HepG2 (cell line): ENCODE measurements around the gene RPL36AL. TPM values are rescaled to one million over a fixed set of nuclear protein-coding genes. Genes with fewer than 3 reads are reported as not detected.

Experiments
- ARNT2 ChIP-seq: sonication (generic); formaldehyde crosslinking; IDR thresholded peaks from 2 replicates; pipeline ENCODE4 v1.8.0; 2022; ENCODE audit warnings: mild to moderate bottlenecking, low read depth, missing genetic modification reagents, moderate library complexity
- ATF7 ChIP-seq, 2 experiments: fragments of 450-650 bp in 1 of 2; sonication (generic) in 1 of 2; formaldehyde crosslinking in 1 of 2; IDR thresholded peaks; 2 replicates each; pipeline versions ENCODE4 v1.4.0 to v1.6.1; 2016 to 2020; ENCODE audit warnings: antibody characterized with exemption in 1 of 2, mild to moderate bottlenecking in 1 of 2, missing genetic modification reagents in 1 of 2
- ETV5 ChIP-seq: IDR thresholded peaks from 2 replicates; pipeline ENCODE4 v1.6.1; 2018; ENCODE audit warnings: missing biosample characterization, missing genetic modification reagents, inconsistent platforms, borderline replicate concordance
- FOXO4 ChIP-seq: sonication (generic); formaldehyde crosslinking; conservative IDR thresholded peaks from 2 replicates; pipeline ENCODE4 v1.8.1; 2023; ENCODE audit warnings: missing genetic modification reagents
- JUNB ChIP-seq: sonication (generic); formaldehyde crosslinking; IDR thresholded peaks from 2 replicates; pipeline ENCODE4 v1.8.0; 2022; ENCODE audit warnings: missing genetic modification reagents, mild to moderate bottlenecking, borderline replicate concordance
- MED13 ChIP-seq: sonication (generic); formaldehyde crosslinking; IDR thresholded peaks from 2 replicates; pipeline ENCODE4 v1.5.0; 2020; ENCODE audit warnings: missing genetic modification reagents
- NCOR1 ChIP-seq: fragments of 200-600 bp; sonication (generic); IDR thresholded peaks from 2 replicates; pipeline ENCODE4 v1.7.0; 2017; ENCODE audit warnings: antibody characterized with exemption, low read length, borderline replicate concordance
- NR2C2 ChIP-seq: sonication (generic); formaldehyde crosslinking; IDR thresholded peaks from 2 replicates; pipeline ENCODE4 v1.4.0; 2020; ENCODE audit warnings: missing genetic modification reagents, mild to moderate bottlenecking, moderate library complexity, borderline replicate concordance
- PAX8 ChIP-seq: sonication (generic); formaldehyde crosslinking; IDR thresholded peaks from 2 replicates; pipeline ENCODE4 v1.8.0; 2022; ENCODE audit warnings: mild to moderate bottlenecking, missing genetic modification reagents, borderline replicate concordance
- PHF8 ChIP-seq: sonication (generic); formaldehyde crosslinking; IDR thresholded peaks from 2 replicates; pipeline ENCODE4 v1.5.0; 2020; ENCODE audit warnings: missing genetic modification reagents
- PLRG1 ChIP-seq: fragments of 450-650 bp; conservative IDR thresholded peaks from 2 replicates; pipeline ENCODE4 v1.6.1; 2016
- PRMT3 ChIP-seq: sonication (generic); formaldehyde crosslinking; IDR thresholded peaks from 2 replicates; pipeline ENCODE4 v1.8.1; 2022; ENCODE audit warnings: low read depth, mild to moderate bottlenecking, moderate library complexity, missing genetic modification reagents, borderline replicate concordance
- RNF219 ChIP-seq: sonication (generic); formaldehyde crosslinking; IDR thresholded peaks from 2 replicates; pipeline ENCODE4 v1.5.0; 2020; ENCODE audit warnings: mild to moderate bottlenecking, missing genetic modification reagents
- STAG1 ChIP-seq: sonication (generic); formaldehyde crosslinking; IDR thresholded peaks from 2 replicates; pipeline ENCODE4 v1.4.0; 2020; ENCODE audit warnings: missing genetic modification reagents
- ZFP62 ChIP-seq: sonication (generic); formaldehyde crosslinking; IDR thresholded peaks from 2 replicates; pipeline ENCODE4 v1.4.0; 2020; ENCODE audit warnings: missing genetic modification reagents
- ZNF121 ChIP-seq: sonication (generic); formaldehyde crosslinking; IDR thresholded peaks from 2 replicates; pipeline ENCODE4 v1.5.0; 2020; ENCODE audit warnings: mild to moderate bottlenecking, missing genetic modification reagents
- ZNF224 ChIP-seq: sonication (generic); formaldehyde crosslinking; IDR thresholded peaks from 2 replicates; pipeline ENCODE4 v1.5.0; 2020; ENCODE audit warnings: mild to moderate bottlenecking, missing genetic modification reagents
- ZNF235 ChIP-seq: sonication (generic); formaldehyde crosslinking; IDR thresholded peaks from 2 replicates; pipeline ENCODE4 v1.8.1; 2023; ENCODE audit warnings: mild to moderate bottlenecking, missing genetic modification reagents, borderline replicate concordance
- ZNF24 ChIP-seq: fragments of 450-650 bp; IDR thresholded peaks from 2 replicates; pipeline ENCODE4 v1.6.1; 2017; ENCODE audit warnings: antibody characterized with exemption, mild to moderate bottlenecking
- ZNF280D ChIP-seq: sonication (generic); formaldehyde crosslinking; IDR thresholded peaks from 2 replicates; pipeline ENCODE4 v1.5.1; 2020; ENCODE audit warnings: mild to moderate bottlenecking, missing genetic modification reagents
- ZNF530 ChIP-seq: sonication (generic); formaldehyde crosslinking; IDR thresholded peaks from 2 replicates; pipeline ENCODE4 v1.5.0; 2020; ENCODE audit warnings: low read depth, mild to moderate bottlenecking, missing genetic modification reagents
- ZNF775 ChIP-seq: sonication (generic); formaldehyde crosslinking; IDR thresholded peaks from 2 replicates; pipeline ENCODE4 v1.4.0; 2020; ENCODE audit warnings: missing genetic modification reagents, mild to moderate bottlenecking, moderate library complexity, borderline replicate concordance
- ZSCAN21 ChIP-seq: sonication (generic); formaldehyde crosslinking; IDR thresholded peaks from 2 replicates; pipeline ENCODE4 v1.8.0; 2022; ENCODE audit warnings: mild to moderate bottlenecking, missing genetic modification reagents, moderate library complexity, borderline replicate concordance
- polyA plus RNA-seq, 8 experiments: library from polyadenylated mRNA; depleted of rRNA in 3 of 8; stranded (reverse) in 7 of 8; unstranded in 1 of 8; fragments of >200 nt; fragmentation: Illumina TruSeq in 4 of 8; extraction: Trizol in 4 of 8; gene quantifications; 2 replicates each; pipeline versions ENCODE4 v1.2.1 to v1.2.3, GENCODE V29; 2011 to 2016; ENCODE audit warnings: low read depth in 4 of 8, missing spikeins in 1 of 8, mixed read lengths in 1 of 8; ENCODE audit not compliant: insufficient read depth in 1 of 8
- total RNA-seq, 5 experiments: library from RNA; depleted of rRNA; stranded (reverse); fragments of >200 nt; fragmentation: Illumina TruSeq; extraction: Trizol; gene quantifications; 2 replicates each; pipeline ENCODE4 v1.2.3, GENCODE V29; 2016; ENCODE audit warnings: low read depth in 1 of 5

RPL36AL gene
- total and polyA plus RNA-seq, 2 of the 13 experiments (the other 11 are each of a cell fraction or from before 2014, with no cell fraction given) = 90.0 to 294 TPM

GRCh38 chr14:49598485-49599300 lies 21.7 kb downstream of the RPL36AL start, which contains the start of gene LRR1 (continued):
- peak; percentile 61; the same call in 1 of the 2 replicates for TF ChIP-seq ARNT2 (CRISPR knock-in tag)
- TF ChIP-seq PHF8 (CRISPR knock-in tag) = peak; percentile 82
- no peak for TF ChIP-seq MED13 (CRISPR knock-in tag)
- TF ChIP-seq ZNF24 = no peak
- no peak for TF ChIP-seq ZNF235 (CRISPR knock-in tag)
- no peak for TF ChIP-seq FOXO4 (CRISPR knock-in tag)
- peak; percentile 53; the same call in 1 of the 2 replicates for TF ChIP-seq ETV5 (CRISPR knock-in tag)
- peak; percentile 24; the same call in 1 of the 2 replicates for TF ChIP-seq STAG1 (CRISPR knock-in tag)
- TF ChIP-seq ATF7 (IDR thresholded peaks at IDR 0.05) = no peak
- no peak for TF ChIP-seq ATF7 (CRISPR knock-in tag; IDR thresholded peaks at IDR 0.05)
- TF ChIP-seq RNF219 (CRISPR knock-in tag) = 0 out of 2 replicates have a peak, but pooled peaks have one; percentile 38
- peak; percentile 90 for TF ChIP-seq ZSCAN21 (CRISPR knock-in tag)
- no peak for TF ChIP-seq PAX8
- TF ChIP-seq NR2C2 = 0 out of 2 replicates have a peak, but pooled peaks have one; percentile 45
- TF ChIP-seq PRMT3 (CRISPR knock-in tag) = no peak
- peak; percentile 58 for TF ChIP-seq ZNF121
- no peak for TF ChIP-seq ZFP62
- no peak; the same call in 1 of the 2 replicates for TF ChIP-seq NCOR1
- TF ChIP-seq ZNF530 (CRISPR knock-in tag) = no peak
- TF ChIP-seq ZNF224 (CRISPR knock-in tag) = peak; percentile 26; the same call in 1 of the 2 replicates
- TF ChIP-seq PLRG1 = no peak
- TF ChIP-seq JUNB (CRISPR knock-in tag) = no peak
- peak; percentile 92; the same call in 1 of the 2 replicates for TF ChIP-seq ZNF280D (CRISPR knock-in tag)
- TF ChIP-seq ZNF775 = no peak
